SK-N-SH (cell line): ENCODE measurements around the gene MX1. TPM values are rescaled to one million over a fixed set of nuclear protein-coding genes. Genes with fewer than 3 reads are reported as not detected.

Source experiments
- CTCF ChIA-PET: fragments of 300-600, 350-600 bp; formaldehyde crosslinking; extraction: SDS; loops from one replicate; lab custom pipeline; 2021; lab: Yijun Ruan, JAX
- POLR2A ChIA-PET: fragments of 350-600 bp; sonication (Branson Sonifier 250); formaldehyde crosslinking; extraction: SDS; loops from one replicate; lab custom pipeline; 2020; ENCODE audit warnings: antibody characterized with exemption, inconsistent platforms; lab: Yijun Ruan, JAX
- DNase-seq: peaks from one replicate; pipeline ENCODE4 v3.0.0; 2012
- H2AFZ ChIP-seq: fragments of 200-600 bp; sonication (generic); 2 replicates; pipeline ENCODE4 v1.8.1; 2016; ENCODE audit warnings: antibody characterized with exemption, mild to moderate bottlenecking, low read depth
- H3F3A ChIP-seq: fragments of 200-600 bp; sonication (generic); replicated peaks from 2 replicates; pipeline ENCODE3; 2016; ENCODE audit warnings: antibody characterized with exemption, mild to moderate bottlenecking; ENCODE audit not compliant: insufficient read depth
- H3K27ac ChIP-seq, 2 experiments: fragments of 200-500 bp in 1 of 2; fragments of 200-600 bp in 1 of 2; sonication (Bioruptor generic) in 1 of 2; sonication (generic), shearing (Covaris generic) in 1 of 2; 2 replicates each; pipeline versions ENCODE4 v1.5.1 to v1.6.1; 2014 to 2016; ENCODE audit warnings: low read depth in 2 of 2, inconsistent platforms in 1 of 2, low read length in 1 of 2, mild to moderate bottlenecking in 1 of 2, mixed read lengths in 1 of 2
- H3K27me3 ChIP-seq: fragments of 200-600 bp; sonication (generic), shearing (Covaris generic); 2 replicates; pipeline ENCODE4 v1.6.1; 2016; ENCODE audit warnings: mixed run types; ENCODE audit not compliant: insufficient read depth
- H3K36me3 ChIP-seq, 2 experiments: fragments of 200-500 bp in 1 of 2; fragments of 200-600 bp in 1 of 2; sonication (Bioruptor generic) in 1 of 2; sonication (generic) in 1 of 2; replicated peaks in 1 of 2; 2 replicates each; pipeline versions ENCODE3 to v1.5.1; 2014 to 2016; ENCODE audit warnings: low read length in 1 of 2, mild to moderate bottlenecking in 1 of 2; ENCODE audit not compliant: insufficient read depth in 2 of 2, control insufficient read depth in 1 of 2
- H3K4me1 ChIP-seq, 2 experiments: fragments of 200-500 bp in 1 of 2; fragments of 200-600 bp in 1 of 2; sonication (Bioruptor generic) in 1 of 2; sonication (generic), shearing (Covaris generic) in 1 of 2; 2 replicates each; pipeline versions ENCODE4 v1.5.1 to v1.6.1; 2014 to 2016; ENCODE audit warnings: low read depth in 1 of 2, low read length in 1 of 2, mixed run types in 1 of 2; ENCODE audit not compliant: insufficient read depth in 2 of 2, control insufficient read depth in 1 of 2
- H3K4me2 ChIP-seq: fragments of 200-600 bp; sonication (generic), shearing (Covaris generic); 2 replicates; pipeline ENCODE4 v1.6.1; 2017; ENCODE audit warnings: mixed run types
- H3K4me3 ChIP-seq, 2 experiments: fragments of 200-500 bp in 1 of 2; fragments of 200-600 bp in 1 of 2; sonication (Bioruptor generic) in 1 of 2; sonication (generic), shearing (Covaris generic) in 1 of 2; 2 replicates each; pipeline versions ENCODE4 v1.5.1 to v1.8.1; 2014 to 2016; ENCODE audit warnings: low read depth in 2 of 2, inconsistent platforms in 1 of 2, low read length in 1 of 2, mild to moderate bottlenecking in 1 of 2, mixed read lengths in 1 of 2, moderate library complexity in 1 of 2
- H3K79me2 ChIP-seq: fragments of 200-600 bp; sonication (generic); 2 replicates; pipeline ENCODE4 v1.8.1; 2017; ENCODE audit warnings: mild to moderate bottlenecking; ENCODE audit not compliant: insufficient read depth
- H3K9ac ChIP-seq: fragments of 200-600 bp; sonication (generic); 2 replicates; pipeline ENCODE4 v1.6.1; 2017; ENCODE audit warnings: mixed run types
- H3K9me2 ChIP-seq: fragments of 200-600 bp; sonication (generic); 2 replicates; pipeline ENCODE4 v1.6.1; 2017; ENCODE audit warnings: mixed run types
- H3K9me3 ChIP-seq: fragments of 200-600 bp; sonication (generic); 2 replicates; pipeline ENCODE4 v1.6.1; 2017; ENCODE audit warnings: mixed run types, mild to moderate bottlenecking, moderate library complexity
- H4K20me1 ChIP-seq: fragments of 200-600 bp; sonication (generic); 2 replicates; pipeline ENCODE4 v1.6.1; 2017; ENCODE audit warnings: mild to moderate bottlenecking, mixed run types; ENCODE audit not compliant: insufficient read depth
- FOXJ3 ChIP-seq: sonication (generic); formaldehyde crosslinking; IDR thresholded peaks from 2 replicates; pipeline ENCODE4 v1.5.1; 2020; ENCODE audit warnings: mild to moderate bottlenecking, missing genetic modification reagents
- FOXM1 ChIP-seq: IDR thresholded peaks from 2 replicates; pipeline ENCODE4 v1.4.0; 2012; ENCODE audit warnings: low read depth, mild to moderate bottlenecking
- GABPA ChIP-seq: IDR thresholded peaks from 2 replicates; pipeline ENCODE4 v1.4.0; 2012; ENCODE audit warnings: low read depth, mild to moderate bottlenecking
- GATA2 ChIP-seq: sonication (generic); formaldehyde crosslinking; IDR thresholded peaks from 2 replicates; pipeline ENCODE4 v1.5.0; 2020; ENCODE audit warnings: mild to moderate bottlenecking, missing genetic modification reagents
- MEF2A ChIP-seq: IDR thresholded peaks from 2 replicates; pipeline ENCODE4 v1.4.0; 2012; ENCODE audit warnings: low read depth, borderline replicate concordance
- MXI1 ChIP-seq: IDR thresholded peaks from 2 replicates; pipeline ENCODE4 v1.6.1; 2012; ENCODE audit warnings: mild to moderate bottlenecking, low read depth, low read length, improper control_type of control experiment
- RFX5 ChIP-seq: IDR thresholded peaks from 2 replicates; pipeline ENCODE4 v1.6.1; 2012; ENCODE audit warnings: mild to moderate bottlenecking, improper control_type of control experiment, low read length
- RXRA ChIP-seq: IDR thresholded peaks from 2 replicates; pipeline ENCODE4 v1.4.0; 2012; ENCODE audit warnings: low read depth, mild to moderate bottlenecking, borderline replicate concordance
- SIN3A ChIP-seq: IDR thresholded peaks from 2 replicates; pipeline ENCODE4 v1.6.1; 2012; ENCODE audit warnings: low read depth, mild to moderate bottlenecking, low read length, moderate library complexity, borderline replicate concordance
- SMC3 ChIP-seq: IDR thresholded peaks from 2 replicates; pipeline ENCODE4 v1.6.1; 2012; ENCODE audit warnings: low read depth, low read length, improper control_type of control experiment
- WGBS: methylation state at CpG from one replicate; pipeline ENCODE4 v1.1.6; 2017; ENCODE audit warnings: low lambda C conversion rate; 5-methylcytosine and 5-hydroxymethylcytosine counted together
- polyA plus RNA-seq, 3 experiments: library from polyadenylated mRNA; depleted of rRNA; stranded (reverse); fragments of >200 nt; gene quantifications; 2 replicates each; pipeline ENCODE4 v1.2.3, GENCODE V29; 2012
- TF ChIP-seq, protein P1 (sequence below): fragments of 200-600 bp; sonication (generic); IDR thresholded peaks from 2 replicates; pipeline ENCODE4 v1.6.1; 2017; ENCODE audit warnings: antibody characterized with exemption, mild to moderate bottlenecking, moderate library complexity

MX1 gene
- polyA plus RNA-seq, 1 of the 3 experiments (the other 2 are of a cell fraction) = 1.9 TPM

DNA sequence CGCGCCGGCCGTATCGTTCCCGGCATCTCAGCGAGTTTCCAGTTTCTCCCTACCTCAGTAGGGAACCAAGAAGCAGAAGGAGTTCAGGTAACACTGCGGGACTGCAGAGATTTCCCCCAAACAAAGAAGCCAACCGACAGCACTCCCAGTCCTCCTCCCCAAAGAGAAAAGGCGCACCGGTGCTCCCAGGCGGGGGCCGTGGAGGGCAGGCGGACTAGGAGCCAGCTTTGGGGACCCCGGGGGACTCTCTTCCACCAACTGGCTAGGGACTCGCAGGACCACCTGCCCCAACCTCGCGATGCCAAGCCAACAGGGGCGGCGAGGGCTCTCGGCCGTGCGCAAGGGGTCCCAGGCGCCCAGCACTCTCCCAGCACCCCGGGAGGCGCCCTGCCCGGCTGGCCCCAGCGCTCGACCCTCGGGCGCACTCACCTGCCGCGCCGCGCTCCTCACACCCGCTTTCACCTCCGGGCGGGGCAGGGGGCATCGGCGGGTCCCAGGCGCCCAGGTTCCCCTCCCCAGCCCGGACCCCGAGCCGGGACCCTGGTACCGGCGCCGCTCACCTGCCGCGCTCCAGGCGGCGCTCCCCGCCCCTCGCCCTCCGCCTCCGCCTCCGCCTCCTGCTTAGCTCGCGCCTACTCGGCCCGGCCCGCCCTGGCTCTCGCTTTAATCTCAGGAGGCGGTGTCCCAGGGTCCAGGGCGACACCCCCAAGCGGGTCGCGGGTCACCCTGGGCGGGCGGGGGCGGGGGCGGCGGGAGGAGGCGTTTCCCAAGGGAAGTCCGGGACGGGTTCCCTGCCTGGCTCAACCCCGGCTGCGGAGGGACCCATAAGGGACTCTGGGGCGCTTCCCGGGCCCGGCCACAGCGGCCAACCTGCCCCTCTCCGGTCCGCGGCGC is 81.7 kb downstream of the MX1 start, which contains the start of gene TMPRSS2:
TMPRSS2 (minus strand) TSS at position 638 of the 894 bp plus-strand sequence. CDS start 10,025 bp downstream, outside the sequence.
- no peak within 1 kb of the TSS for H3K9ac ChIP-seq
- H3K4me2 ChIP-seq = no peak within 1 kb of the TSS
- no peaks in the 10 kb centered on the region for H3K9me2 ChIP-seq
- H4K20me1 ChIP-seq = no peaks in the 10 kb centered on the region
- WGBS = 0% methylated on average over 16 of the region's 85 CpGs
- ChIA-PET CTCF (no interaction called here), POLR2A (no interaction called here)
- TF ChIP-seq MEF2A = no peak
- no peak for TF ChIP-seq RFX5
- no peak for TF ChIP-seq MXI1
- no peak for TF ChIP-seq FOXJ3 (CRISPR knock-in tag)
- no peak for TF ChIP-seq GATA2 (CRISPR knock-in tag)
- no peak for TF ChIP-seq FOXM1
- no peak for TF ChIP-seq SIN3A
- TF ChIP-seq SMC3 = no peak
- TF ChIP-seq RXRA = no peak
- TF ChIP-seq GABPA = no peak
- H3K9me3 ChIP-seq = no peaks in the 10 kb centered on the region
- no peak within 1 kb of the TSS for H2AFZ ChIP-seq
- H3K27me3 ChIP-seq = peaks cover 21% of the 10 kb centered on the region; the same call in 1 of the 2 replicates
- H3K4me1 ChIP-seq = no peaks in the 10 kb centered on the region
- no peaks in the 10 kb centered on the region for H3K79me2 ChIP-seq
- no peak for DNase-seq
- no peaks in the 10 kb centered on the region for H3F3A ChIP-seq
- no peaks in the 10 kb centered on the region for H3K36me3 ChIP-seq
- H3K27ac ChIP-seq = no peak within 1 kb of the TSS
- H3K4me3 ChIP-seq = no peak within 1 kb of the TSS

GRCh38 chr21:41508415-41509144 is 82.5 kb downstream of the MX1 start:
- POLR2A ChIA-PET = no interaction called here
- H3K4me1 ChIP-seq = no peaks in the 10 kb centered on the region
- H3K9me3 ChIP-seq = no peaks in the 10 kb centered on the region
- TF ChIP-seq, protein P1, sequence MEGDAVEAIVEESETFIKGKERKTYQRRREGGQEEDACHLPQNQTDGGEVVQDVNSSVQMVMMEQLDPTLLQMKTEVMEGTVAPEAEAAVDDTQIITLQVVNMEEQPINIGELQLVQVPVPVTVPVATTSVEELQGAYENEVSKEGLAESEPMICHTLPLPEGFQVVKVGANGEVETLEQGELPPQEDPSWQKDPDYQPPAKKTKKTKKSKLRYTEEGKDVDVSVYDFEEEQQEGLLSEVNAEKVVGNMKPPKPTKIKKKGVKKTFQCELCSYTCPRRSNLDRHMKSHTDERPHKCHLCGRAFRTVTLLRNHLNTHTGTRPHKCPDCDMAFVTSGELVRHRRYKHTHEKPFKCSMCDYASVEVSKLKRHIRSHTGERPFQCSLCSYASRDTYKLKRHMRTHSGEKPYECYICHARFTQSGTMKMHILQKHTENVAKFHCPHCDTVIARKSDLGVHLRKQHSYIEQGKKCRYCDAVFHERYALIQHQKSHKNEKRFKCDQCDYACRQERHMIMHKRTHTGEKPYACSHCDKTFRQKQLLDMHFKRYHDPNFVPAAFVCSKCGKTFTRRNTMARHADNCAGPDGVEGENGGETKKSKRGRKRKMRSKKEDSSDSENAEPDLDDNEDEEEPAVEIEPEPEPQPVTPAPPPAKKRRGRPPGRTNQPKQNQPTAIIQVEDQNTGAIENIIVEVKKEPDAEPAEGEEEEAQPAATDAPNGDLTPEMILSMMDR = no peak
- CTCF ChIA-PET = no interaction called here
- no peaks in the 10 kb centered on the region for H3K79me2 ChIP-seq
- DNase-seq = no peak
- no peaks in the 10 kb centered on the region for H3K9me2 ChIP-seq
- peaks cover 17% of the 10 kb centered on the region; the same call in 1 of the 2 replicates for H3K27me3 ChIP-seq
- no peak overlapping the region for H3K27ac ChIP-seq
- no peaks in the 10 kb centered on the region for H3F3A ChIP-seq
- no peaks in the 10 kb centered on the region for H3K36me3 ChIP-seq
- no peaks in the 10 kb centered on the region for H4K20me1 ChIP-seq
- no peak overlapping the region for H3K9ac ChIP-seq
- H3K4me2 ChIP-seq = no peak overlapping the region
- no peak overlapping the region for H2AFZ ChIP-seq
- 43% methylated on average over 12 of the region's 28 CpGs for WGBS
- no peak overlapping the region for H3K4me3 ChIP-seq

Other genes starting within 250 kb of the MX1 start
- gene FAM3B, start 109.4 kb upstream of the MX1 start, polyA plus RNA-seq (2012; rRNA removed) = not detected in 2 replicates
- gene MX2, start 64.2 kb upstream of the MX1 start, polyA plus RNA-seq (2012; rRNA removed) = 0.06 and 0.08 TPM in 2 replicates
- not detected in 2 replicates for gene TMPRSS2, start 81.9 kb downstream of the MX1 start, polyA plus RNA-seq (2012; rRNA removed)